HEK293T (cell line): Measurements from ENCODE around the gene ABCC2.

Source experiments
- CTCF ChIA-PET: fragments of 350-600 bp; formaldehyde crosslinking; extraction: SDS; loops from one replicate; lab custom pipeline; 2021; ENCODE audit warnings: antibody characterized with exemption, inconsistent platforms; lab: Yijun Ruan, JAX
- POLR2A ChIA-PET: fragments of 350-600 bp; formaldehyde crosslinking; extraction: SDS; loops from one replicate; lab custom pipeline; 2020; ENCODE audit warnings: antibody characterized with exemption, inconsistent platforms; lab: Yijun Ruan, JAX
- DNase-seq: peaks from one replicate; pipeline ENCODE4 v3.0.0; 2012; ENCODE audit warnings: mixed read lengths; ENCODE audit errors: extremely low spot score
- ARNT ChIP-seq: fragments of 450-650 bp; IDR thresholded peaks from 2 replicates; pipeline ENCODE4 v1.6.1; 2017; ENCODE audit warnings: mild to moderate bottlenecking
- BHLHE40 ChIP-seq: fragments of 450-650 bp; IDR thresholded peaks from 2 replicates; pipeline ENCODE4 v1.6.1; 2016; ENCODE audit warnings: mild to moderate bottlenecking, moderate library complexity, borderline replicate concordance
- CTBP1 ChIP-seq: fragments of 450-650 bp; IDR thresholded peaks from 2 replicates; pipeline ENCODE4 v1.6.1; 2016; ENCODE audit warnings: borderline replicate concordance
- ELF4 ChIP-seq: fragments of 450-650 bp; IDR thresholded peaks from 2 replicates; pipeline ENCODE4 v1.6.1; 2017; ENCODE audit warnings: antibody characterized with exemption
- FOXA1 ChIP-seq: fragments of 450-650 bp; IDR thresholded peaks from 2 replicates; pipeline ENCODE4 v1.6.1; 2016; ENCODE audit warnings: mild to moderate bottlenecking
- FOXK2 ChIP-seq: fragments of 450-650 bp; IDR thresholded peaks from 2 replicates; pipeline ENCODE4 v1.6.1; 2016; ENCODE audit warnings: mild to moderate bottlenecking
- FOXM1 ChIP-seq: fragments of 450-650 bp; IDR thresholded peaks from 2 replicates; pipeline ENCODE4 v1.6.1; 2017; ENCODE audit warnings: mild to moderate bottlenecking, borderline replicate concordance
- HDGF ChIP-seq: fragments of 450-650 bp; IDR thresholded peaks from 2 replicates; pipeline ENCODE4 v1.6.1; 2017; ENCODE audit warnings: antibody characterized with exemption, borderline replicate concordance
- L3MBTL2 ChIP-seq: fragments of 450-650 bp; conservative IDR thresholded peaks from 2 replicates; pipeline ENCODE4 v1.6.1; 2016; ENCODE audit warnings: mild to moderate bottlenecking
- LEF1 ChIP-seq: fragments of 450-650 bp; IDR thresholded peaks from 2 replicates; pipeline ENCODE4 v1.6.1; 2017; ENCODE audit warnings: mild to moderate bottlenecking, borderline replicate concordance
- NFRKB ChIP-seq: fragments of 450-650 bp; IDR thresholded peaks from 2 replicates; pipeline ENCODE4 v1.6.1; 2016; ENCODE audit warnings: mild to moderate bottlenecking, moderate library complexity
- PKNOX1 ChIP-seq: fragments of 450-650 bp; IDR thresholded peaks from 2 replicates; pipeline ENCODE4 v1.6.1; 2016
- SP1 ChIP-seq: fragments of 450-650 bp; IDR thresholded peaks from 2 replicates; pipeline ENCODE4 v1.6.1; 2017
- SUZ12 ChIP-seq: fragments of 450-650 bp; IDR thresholded peaks from 2 replicates; pipeline ENCODE4 v1.6.1; 2016; ENCODE audit warnings: mild to moderate bottlenecking
- TARDBP ChIP-seq: fragments of 450-650 bp; IDR thresholded peaks from 2 replicates; pipeline ENCODE4 v1.6.1; 2016
- ZNF384 ChIP-seq: fragments of 450-650 bp; IDR thresholded peaks from 2 replicates; pipeline ENCODE4 v1.6.1; 2016

Gene ABCC2

GRCh38 chr10:99875473-99875872, 93.0 kb downstream of the ABCC2 start:
- ChIA-PET POLR2A (no interaction called here), CTCF (no interaction called here)
- no peak for DNase-seq
- TF ChIP-seq LEF1 (no peak), TARDBP (no peak), ELF4 (no peak), FOXA1 (no peak), SP1 (no peak), FOXK2 (no peak)

- ChIA-PET POLR2A (no interaction called here), CTCF (interaction anchor here (0.7 kb wide), 1 partner anchor 215 kb away, joined by 3 read pairs; no protein-coding TSS in a partner anchor)
- TF ChIP-seq FOXK2, result no peak
- TF ChIP-seq SUZ12, result no peak
- no peak for TF ChIP-seq L3MBTL2
- no peak for TF ChIP-seq BHLHE40
- TF ChIP-seq ELF4, result no peak
- TF ChIP-seq LEF1, result no peak
- TF ChIP-seq CTBP1, result no peak
- no peak for TF ChIP-seq HDGF
- no peak for TF ChIP-seq TARDBP
- no peak for TF ChIP-seq PKNOX1
- no peak for TF ChIP-seq ARNT
- TF ChIP-seq ZNF384, result no peak
- no peak for TF ChIP-seq SP1
- no peak for TF ChIP-seq FOXM1
- no peak for TF ChIP-seq FOXA1
- no peak for TF ChIP-seq NFRKB
- DNase-seq, result no peak
These were observed 97.8 kb downstream of the ABCC2 start for GRCh38 chr10:99880080-99880835.

- CTCF ChIA-PET, result no interaction called here
- POLR2A ChIA-PET, result no interaction called here
- no peak for DNase-seq
- TF ChIP-seq NFRKB (no peak), LEF1 (no peak), PKNOX1 (no peak), SP1 (no peak), FOXK2 (no peak), FOXM1 (no peak), CTBP1 (no peak), SUZ12 (no peak), HDGF (no peak), ELF4 (no peak), BHLHE40 (no peak), TARDBP (no peak), L3MBTL2 (no peak), FOXA1 (no peak), ARNT (no peak), ZNF384 (no peak)
These were observed 98.9 kb downstream of the ABCC2 start for GRCh38 chr10:99881371-99881770.

- TF ChIP-seq HDGF (no peak), SUZ12 (no peak), L3MBTL2 (no peak), FOXM1 (no peak), CTBP1 (no peak)
- CTCF ChIA-PET, result interaction anchor here (0.6 kb wide), 1 partner anchor 141 kb away, joined by 6 read pairs; no protein-coding TSS in a partner anchor
- DNase-seq, result no peak
- POLR2A ChIA-PET, result no interaction called here
These were observed 101.1 kb downstream of the ABCC2 start for GRCh38 chr10:99883523-99883922.

GRCh38 chr10:99888622-99889021, 106.2 kb downstream of the ABCC2 start:
- POLR2A ChIA-PET, result no interaction called here
- CTCF ChIA-PET, result no interaction called here
- DNase-seq, result no peak

More at GRCh38 chr10:99888622-99889021, 106.2 kb downstream of the ABCC2 start:
- no peak for TF ChIP-seq HDGF
- TF ChIP-seq SP1, result no peak
- TF ChIP-seq ELF4, result no peak
- no peak for TF ChIP-seq L3MBTL2
- TF ChIP-seq PKNOX1, result no peak
- TF ChIP-seq FOXA1, result no peak
- TF ChIP-seq BHLHE40, result no peak
- no peak for TF ChIP-seq SUZ12
- TF ChIP-seq FOXK2, result no peak
- no peak for TF ChIP-seq TARDBP
- TF ChIP-seq CTBP1, result no peak
- no peak for TF ChIP-seq ZNF384
- TF ChIP-seq ARNT, result no peak
- no peak for TF ChIP-seq LEF1
